HG03060 (cell line): ENCODE results near the gene SF1.

Experiments
- ATAC-seq: cut with Tn5 transposase; IDR thresholded peaks from one replicate; pipeline ENCODE4 v1.9.1; 2021; ENCODE audit warnings: low read depth, moderate number of reproducible peaks; ENCODE audit not compliant: unreplicated experiment

Gene SF1

DNA sequence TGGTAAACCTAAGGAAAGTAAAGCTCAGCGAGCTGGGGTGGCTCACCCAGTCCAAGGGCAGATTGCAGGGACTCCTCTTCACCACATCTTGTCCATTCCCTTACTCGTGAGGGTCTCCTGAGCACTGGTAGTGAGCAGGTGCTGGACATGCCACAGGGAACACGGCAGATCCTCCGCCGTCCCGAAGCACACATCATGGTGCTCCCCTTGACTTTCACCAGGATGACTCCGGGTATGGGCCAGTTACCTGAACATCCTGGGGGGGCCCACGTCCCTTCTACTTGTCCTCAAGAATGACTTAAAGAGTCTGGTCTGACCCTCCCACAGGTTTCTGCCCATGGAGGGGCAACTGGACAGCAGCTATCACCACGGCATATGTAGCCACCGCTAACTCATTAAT is 8.0 kb upstream of the SF1 start:
- ATAC-seq: no peak

DNA sequence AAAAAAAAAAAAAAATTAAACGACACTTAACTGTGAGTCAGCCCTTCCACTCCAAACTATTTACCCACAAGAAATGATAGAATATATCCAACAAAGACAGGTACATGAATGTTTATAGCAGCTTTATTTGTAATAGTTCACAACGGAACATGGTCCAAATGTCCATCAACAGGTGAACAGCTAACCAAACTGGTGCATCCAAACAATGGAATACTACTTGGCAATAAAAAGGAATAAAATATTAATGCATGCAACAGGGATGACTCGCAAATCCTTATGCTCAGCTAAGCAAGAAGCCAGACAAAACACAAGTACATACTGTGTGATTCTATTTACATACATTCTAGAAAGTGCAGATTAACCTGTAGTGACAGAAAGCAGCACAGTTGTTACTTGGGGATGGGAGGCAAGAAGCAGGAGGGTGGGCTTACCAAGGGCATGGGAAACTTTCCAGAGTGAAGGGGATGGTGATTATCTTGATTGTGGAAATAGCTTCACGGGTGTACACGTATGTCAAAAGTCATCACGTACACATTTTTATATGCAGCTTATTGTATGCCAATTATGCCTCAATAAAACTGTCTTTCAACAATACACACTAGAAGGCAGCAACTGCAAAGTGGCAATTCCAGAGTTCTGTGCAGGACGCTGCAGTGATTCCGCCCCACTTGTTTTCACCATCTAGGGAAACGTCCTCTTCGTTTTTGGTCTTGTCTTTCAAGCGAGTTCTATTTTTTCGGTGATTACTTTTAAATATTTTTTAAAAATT is 6.7 kb upstream of the SF1 start:
- no peak for ATAC-seq

DNA sequence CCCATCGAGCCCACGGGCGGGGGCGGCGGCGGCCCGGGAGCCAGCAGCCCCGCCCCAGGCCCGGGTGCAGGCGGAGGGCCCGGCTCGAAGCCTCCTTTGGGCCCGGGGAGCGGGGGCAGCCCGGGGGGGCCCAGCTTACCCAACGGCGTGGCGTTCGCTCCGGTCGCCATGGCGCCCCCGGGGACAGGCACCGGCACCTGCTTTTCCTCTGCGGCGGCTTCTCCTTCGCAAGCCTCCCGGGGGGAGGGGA is 194 bp downstream of the SF1 start:
- no peak for ATAC-seq

GRCh38 chr11:64777449-64778222 is 706 bp downstream of the SF1 start:
- ATAC-seq: no peak

GRCh38 chr11:64776875-64777274 is 1.5 kb downstream of the SF1 start:
- no peak for ATAC-seq

- no peak for ATAC-seq
Measured at GRCh38 chr11:64776425-64776824, 1.9 kb downstream of the SF1 start.

DNA sequence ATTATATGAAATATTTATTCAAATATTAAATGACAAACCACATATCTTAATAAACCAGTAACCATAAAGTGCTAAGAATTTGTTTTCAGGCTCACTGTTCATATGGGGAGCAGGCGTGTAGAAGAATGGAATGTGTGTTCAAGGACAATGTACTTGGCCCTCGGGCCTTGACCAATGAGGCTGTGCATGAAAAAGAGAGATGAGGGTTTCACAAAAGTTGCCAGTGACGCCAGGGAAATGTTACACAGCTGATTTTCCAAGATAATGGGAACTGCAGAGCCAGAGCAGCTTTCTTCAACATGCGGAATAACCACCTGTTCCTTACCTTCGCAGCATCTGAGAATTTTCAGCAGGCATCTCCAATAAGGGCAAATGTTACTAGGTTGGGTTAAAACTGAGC is 4.2 kb downstream of the SF1 start:
- no peak for ATAC-seq

- ATAC-seq: no peak
Measured at GRCh38 chr11:64772303-64773018, 5.9 kb downstream of the SF1 start.

- ATAC-seq: no peak
Measured at GRCh38 chr11:64771861-64772260, 6.5 kb downstream of the SF1 start.

DNA sequence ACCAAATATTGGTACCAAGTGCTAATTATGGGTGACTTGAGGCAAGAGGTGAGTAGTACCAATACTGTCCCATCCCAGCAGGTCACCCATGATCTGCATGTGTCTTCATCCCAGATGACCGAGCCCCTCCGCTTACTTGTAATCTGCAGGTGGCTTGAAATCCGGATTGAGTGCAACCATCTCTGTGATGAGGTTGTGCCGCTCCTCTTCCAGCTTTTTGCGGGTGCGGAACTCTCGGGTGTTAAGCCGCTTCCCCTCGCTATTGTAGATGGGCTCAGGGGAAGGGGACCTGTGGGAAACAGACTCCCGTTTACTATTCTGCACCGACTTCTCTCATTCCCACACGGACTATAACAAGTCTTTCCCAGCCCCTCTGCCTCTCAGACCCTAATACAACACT is 8.2 kb downstream of the SF1 start:
- ATAC-seq: no peak

- no peak for ATAC-seq
Measured at GRCh38 chr11:64769283-64769682, 9.1 kb downstream of the SF1 start.

- ATAC-seq: no peak
Measured at GRCh38 chr11:64768300-64768694, 10.0 kb downstream of the SF1 start.

DNA sequence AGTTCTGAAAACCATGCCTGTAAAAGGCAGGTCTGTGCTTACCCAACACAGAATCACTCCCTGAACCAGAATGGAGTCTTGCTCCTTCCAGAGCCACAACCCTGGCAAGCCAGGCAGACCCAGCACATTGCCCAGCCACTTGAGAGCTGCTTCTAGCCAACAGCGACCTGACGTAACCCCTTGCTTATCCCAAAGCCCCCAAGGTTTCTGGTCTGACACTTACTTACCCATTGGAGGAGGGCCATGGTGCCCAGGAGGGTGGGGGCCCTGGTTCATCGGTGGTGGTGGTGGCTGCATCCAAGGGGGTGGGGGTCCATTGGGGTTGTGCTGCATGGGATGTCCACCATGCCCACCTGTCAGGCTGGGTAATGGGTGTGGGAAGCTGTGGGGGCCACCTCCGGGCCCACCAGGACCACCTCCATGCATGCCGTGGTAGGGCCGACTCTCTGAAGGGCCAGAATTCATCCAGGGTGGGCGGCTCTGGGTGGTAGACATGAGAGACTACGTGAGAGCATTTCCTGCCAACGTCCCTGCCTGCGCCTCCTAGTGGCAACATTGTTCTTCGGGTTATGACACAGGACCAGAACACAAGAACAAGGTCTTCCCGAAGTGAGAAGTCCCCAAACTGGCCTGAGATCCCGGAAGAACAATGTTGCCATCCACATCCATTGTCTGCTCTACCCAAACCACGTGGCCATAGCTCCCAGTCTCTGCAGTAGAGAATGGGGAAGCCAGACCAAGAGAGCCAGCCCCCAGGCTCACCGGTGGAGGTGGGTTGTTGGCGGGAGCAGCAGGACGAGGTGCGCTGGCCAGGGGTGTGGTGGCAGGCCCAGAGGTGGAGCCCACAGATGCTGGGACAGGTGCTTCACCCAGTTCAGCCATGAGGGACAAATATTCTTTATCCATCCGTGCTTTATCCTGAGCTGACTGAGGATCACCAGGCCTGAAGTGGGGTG is 10.7 kb downstream of the SF1 start:
- ATAC-seq: no peak

- ATAC-seq: no peak
Measured at GRCh38 chr11:64766881-64767280, 11.5 kb downstream of the SF1 start.

- no peak for ATAC-seq
Measured at GRCh38 chr11:64765851-64766665, 12.3 kb downstream of the SF1 start.

DNA sequence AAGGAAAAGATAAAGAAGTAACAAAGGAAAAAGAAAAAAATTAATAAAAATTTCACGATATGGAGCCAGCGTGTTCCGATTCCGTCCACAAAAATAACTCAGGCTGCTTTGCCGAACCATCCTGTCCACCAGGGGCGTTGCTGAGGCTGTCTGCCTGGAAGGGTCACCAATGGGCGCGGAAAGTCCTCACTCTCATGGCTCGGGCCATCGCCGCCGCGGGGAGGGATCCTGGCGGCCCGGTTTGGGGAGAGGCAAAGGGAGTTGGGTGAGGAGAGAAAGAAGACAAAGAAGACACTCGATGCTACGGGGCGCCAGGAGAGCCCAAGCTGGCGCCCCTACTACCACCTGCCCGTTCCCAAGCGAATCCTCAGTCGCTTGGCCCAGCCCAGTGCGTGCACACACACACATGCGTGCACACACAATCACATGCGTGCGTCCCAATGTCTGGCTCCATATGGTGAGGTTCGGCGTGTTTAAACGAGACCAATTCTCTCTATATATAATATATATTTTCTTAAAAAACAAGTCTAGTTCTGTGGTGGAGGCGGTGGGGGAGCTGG is 13.0 kb downstream of the SF1 start:
- no peak for ATAC-seq

- ATAC-seq: no peak
Measured at GRCh38 chr11:64764753-64765152, 13.6 kb downstream of the SF1 start.

GRCh38 chr11:64764040-64764611 is 14.2 kb downstream of the SF1 start:
- no peak for ATAC-seq

- ATAC-seq: no peak
Measured at GRCh38 chr11:64763526-64764039, 14.8 kb downstream of the SF1 start.
